Thymus (tissue), 11 donors: ENCODE data around the gene BRD7. TPM values are rescaled to one million over a fixed set of nuclear protein-coding genes. Genes with fewer than 3 reads are reported as not detected.

Experiments
- DNase-seq, 9 donors: peaks; one replicate each; pipeline ENCODE4 v3.0.0-alpha.2; 2013; ENCODE audit warnings: low spot score in 9 of 9, low read depth in 6 of 9, missing footprints in 1 of 9
- H3K27ac ChIP-seq, 2 donors: one replicate each; pipeline ENCODE4 v1.5.1; 2013; ENCODE audit warnings: control low read depth in 1 of 2, low read depth in 1 of 2, low read length in 1 of 2, mild to moderate bottlenecking in 1 of 2, moderate library complexity in 1 of 2
- H3K27me3 ChIP-seq, 2 donors: one replicate each; pipeline ENCODE4 v1.5.1; 2013; ENCODE audit warnings: low read length in 1 of 2; ENCODE audit not compliant: control insufficient read depth in 2 of 2, insufficient read depth in 1 of 2
- H3K36me3 ChIP-seq, 2 donors: one replicate each; pipeline ENCODE4 v1.5.1; 2013; ENCODE audit warnings: low read length in 1 of 2, mild to moderate bottlenecking in 1 of 2, moderate library complexity in 1 of 2; ENCODE audit not compliant: control insufficient read depth in 2 of 2, insufficient read depth in 2 of 2
- H3K4me1 ChIP-seq, 2 donors: one replicate each; pipeline ENCODE4 v1.5.1; 2013; ENCODE audit warnings: low read length in 2 of 2; ENCODE audit not compliant: control insufficient read depth in 2 of 2, insufficient read depth in 2 of 2
- H3K4me3 ChIP-seq, 2 donors: one replicate each; pipeline ENCODE4 v1.5.1; 2013; ENCODE audit warnings: low read length in 2 of 2, control low read depth in 1 of 2, mild to moderate bottlenecking in 1 of 2
- H3K9me3 ChIP-seq, 2 donors: one replicate each; pipeline ENCODE4 v1.5.1; 2013; ENCODE audit warnings: low read length in 1 of 2, mild to moderate bottlenecking in 1 of 2; ENCODE audit not compliant: control insufficient read depth in 2 of 2, insufficient read depth in 1 of 2
- WGBS: extraction: QIAGEN DNeasy Blood & Tissue Kit; methylation state at CpG from one replicate; pipeline ENCODE4 v1.1.7; 2013; 5-methylcytosine and 5-hydroxymethylcytosine counted together
- polyA plus RNA-seq: library from polyadenylated mRNA; stranded (reverse); fragments of 200-250 nt; gene quantifications from one replicate; pipeline ENCODE4 v1.2.3, GENCODE V29; 2013
- total RNA-seq: library from RNA; stranded (reverse); fragments of 120-200 nt; gene quantifications from one replicate; pipeline ENCODE4 v1.2.4, GENCODE V29; 2013
- donor health status: healthy.

The BRD7 gene
- total and polyA plus RNA-seq, 2 donors, result 58.8 to 88.3 TPM

- 97% methylated on average over 14 of the region's 14 CpGs for WGBS
- Histone ChIP-seq H3K4me3 (no peak overlapping the region), H3K36me3 (peaks cover 34 to 51% of the 10 kb centered on the region in 2 donors), H3K9me3 (no peaks in the 10 kb centered on the region), H3K27me3 (no peaks in the 10 kb centered on the region), H3K4me1 (no peaks in the 10 kb centered on the region), H3K27ac (peak overlapping the region in 1 of 2 donors; percentile 67)
- DNase-seq, result peak in 1 of 9 donors; percentile 32
These were observed 34.4 kb downstream of the BRD7 start for GRCh38 chr16:50334106-50334975.

GRCh38 chr16:50332599-50332998 lies 36.2 kb downstream of the BRD7 start:
- 99% methylated on average over 3 of the region's 3 CpGs for WGBS
- H3K36me3 ChIP-seq, result peaks cover 25 to 50% of the 10 kb centered on the region in 2 donors
- H3K27me3 ChIP-seq, result no peaks in the 10 kb centered on the region
- no peaks in the 10 kb centered on the region for H3K9me3 ChIP-seq
- no peak overlapping the region for H3K4me3 ChIP-seq
- H3K27ac ChIP-seq, result no peak overlapping the region
- no peak for DNase-seq
- H3K4me1 ChIP-seq, result no peaks in the 10 kb centered on the region

- H3K36me3 ChIP-seq, result peaks cover 30 to 56% of the 10 kb centered on the region in 2 donors
- DNase-seq, result no peak
- no peak overlapping the region for H3K4me3 ChIP-seq
- no peaks in the 10 kb centered on the region for H3K4me1 ChIP-seq
- H3K9me3 ChIP-seq, result no peaks in the 10 kb centered on the region
- WGBS, result 98% methylated on average over 5 of the region's 5 CpGs
- no peak overlapping the region for H3K27ac ChIP-seq
- no peaks in the 10 kb centered on the region for H3K27me3 ChIP-seq
These were observed 37.2 kb downstream of the BRD7 start for GRCh38 chr16:50331570-50331969.

GRCh38 chr16:50329446-50330189 lies 39.2 kb downstream of the BRD7 start:
- H3K4me3 ChIP-seq, result no peak overlapping the region
- H3K27ac ChIP-seq, result no peak overlapping the region
- WGBS, result 89% methylated on average over 11 of the region's 11 CpGs
- no peak for DNase-seq
- no peaks in the 10 kb centered on the region for H3K9me3 ChIP-seq
- H3K36me3 ChIP-seq, result peaks cover 34 to 74% of the 10 kb centered on the region in 2 donors
- H3K27me3 ChIP-seq, result no peaks in the 10 kb centered on the region
- H3K4me1 ChIP-seq, result no peaks in the 10 kb centered on the region

- peak; percentile 14 to 65 (median 22) for DNase-seq
- WGBS, result 79% methylated on average over 7 of the region's 7 CpGs
- Histone ChIP-seq H3K27me3 (no peaks in the 10 kb centered on the region), H3K36me3 (peaks cover 42 to 82% of the 10 kb centered on the region in 2 donors), H3K27ac (no peak overlapping the region), H3K4me1 (no peaks in the 10 kb centered on the region), H3K9me3 (no peaks in the 10 kb centered on the region), H3K4me3 (no peak overlapping the region)
These were observed 41.8 kb downstream of the BRD7 start for GRCh38 chr16:50326835-50327465.

GRCh38 chr16:50326264-50326663 lies 42.5 kb downstream of the BRD7 start:
- Histone ChIP-seq H3K4me3 (no peak overlapping the region), H3K27me3 (no peaks in the 10 kb centered on the region), H3K9me3 (no peaks in the 10 kb centered on the region), H3K4me1 (no peaks in the 10 kb centered on the region), H3K36me3 (peaks cover 42 to 82% of the 10 kb centered on the region in 2 donors), H3K27ac (no peak overlapping the region)
- DNase-seq, result no peak
- 97% methylated on average over 5 of the region's 5 CpGs for WGBS

GRCh38 chr16:50324345-50324744 lies 44.4 kb downstream of the BRD7 start:
- Histone ChIP-seq H3K27me3 (no peaks in the 10 kb centered on the region), H3K4me3 (no peak overlapping the region), H3K36me3 (peaks cover 43 to 91% of the 10 kb centered on the region in 2 donors), H3K4me1 (no peaks in the 10 kb centered on the region), H3K27ac (no peak overlapping the region), H3K9me3 (no peaks in the 10 kb centered on the region)
- 98% methylated on average over 6 of the region's 6 CpGs for WGBS
- no peak for DNase-seq

GRCh38 chr16:50323335-50324011 lies 45.3 kb downstream of the BRD7 start:
- Histone ChIP-seq H3K4me3 (no peak overlapping the region), H3K27ac (no peak overlapping the region), H3K9me3 (no peaks in the 10 kb centered on the region), H3K27me3 (no peaks in the 10 kb centered on the region), H3K36me3 (peaks cover 47 to 90% of the 10 kb centered on the region in 2 donors), H3K4me1 (no peaks in the 10 kb centered on the region)
- WGBS, result 92% methylated on average over 11 of the region's 11 CpGs
- no peak for DNase-seq
